ENCODE data around the gene CST4. TPM values are rescaled to one million over a fixed set of nuclear protein-coding genes. Genes with fewer than 3 reads are reported as not detected.

The CST4 gene
- total and polyA plus RNA-seq, 2 experiments from 2014 or later: not detected

- Histone ChIP-seq H3K27me3 (ENCODE audit: insufficient read depth) (no peaks in the 10 kb centered on the region), H3K9me2 (ENCODE audit: insufficient read depth) (0 out of 2 replicates have a peak, but pooled peaks cover 13% of the 10 kb centered on the region), H2AFZ (no peak overlapping the region), H3K79me2 (replicated peaks; ENCODE audit: insufficient read depth) (no peaks in the 10 kb centered on the region), H3K27ac (ENCODE audit: low read depth) (no peak overlapping the region), H3K4me2 (no peak overlapping the region), H3K4me1 (ENCODE audit: insufficient read depth) (no peaks in the 10 kb centered on the region), H3F3A (replicated peaks; ENCODE audit: low read depth) (no peaks in the 10 kb centered on the region), H3K36me3 (ENCODE audit: insufficient read depth) (no peaks in the 10 kb centered on the region), H3K4me3 (no peak overlapping the region), H4K20me1 (replicated peaks; ENCODE audit: insufficient read depth) (no peaks in the 10 kb centered on the region)
- Mint-ChIP-seq H3K9me3 (no peaks in the 10 kb centered on the region), H3K4me3 (no peak overlapping the region), H3K27ac (no peak overlapping the region), H3K36me3 (ENCODE audit: low read depth) (no peaks in the 10 kb centered on the region), H3K4me1 (peaks cover 6% of the 10 kb centered on the region; the same call in 2 of the 3 replicates), H3K27me3 (ENCODE audit: insufficient read depth, low read depth, poor library complexity) (peaks cover 11% of the 10 kb centered on the region)
- DNase-seq (ENCODE audit: low spot score): no peak
- no peak for TF ChIP-seq POLR2AphosphoS5 (IDR thresholded peaks at IDR 0.05; ENCODE audit: low read depth)
- TF ChIP-seq JUNB (IDR thresholded peaks at IDR 0.05; ENCODE audit: unreplicated experiment): no peak
- no peak for TF ChIP-seq EZH2 (IDR thresholded peaks at IDR 0.05; ENCODE audit: low read depth, unreplicated experiment)
- TF ChIP-seq ZNF462 (CRISPR knock-in tag; IDR thresholded peaks at IDR 0.05): no peak
- no peak for TF ChIP-seq NANOG (IDR thresholded peaks at IDR 0.05; ENCODE audit: borderline replicate concordance)
- TF ChIP-seq ZNF114 (CRISPR knock-in tag; IDR thresholded peaks at IDR 0.05): no peak
- TF ChIP-seq EZH2phosphoT487 (IDR thresholded peaks at IDR 0.05; ENCODE audit: unreplicated experiment): no peak
- no peak for TF ChIP-seq CTCF (conservative IDR thresholded peaks at IDR 0.05; ENCODE audit: low read depth in 2 of 2)
- TF ChIP-seq ETS1 (IDR thresholded peaks at IDR 0.05): no peak
- no peak for TF ChIP-seq REST (IDR thresholded peaks at IDR 0.05; ENCODE audit: unreplicated experiment)
- no peak for TF ChIP-seq STAT1 (IDR thresholded peaks at IDR 0.05; ENCODE audit: unreplicated experiment)
- TF ChIP-seq ZNF331 (CRISPR knock-in tag; IDR thresholded peaks at IDR 0.05; ENCODE audit: low read depth): no peak
- ATAC-seq: no peak
Observed at GRCh38 chr20:23725102-23725501, 36.3 kb upstream of the CST4 start.

Measured in GM23338 (cell line).